CMK (cell line): ENCODE measurements around the gene ZDHHC24.
"Not testable (repeated sequence)": the region's sequence is repeated elsewhere in the genome, so short reads cannot be mapped to it uniquely, and the experiment has no call there.

ENCODE experiments used
- DNase-seq: peaks from one replicate; pipeline ENCODE4 v3.0.0-alpha.2; 2010; ENCODE audit warnings: low read depth

ZDHHC24 gene

GRCh38 chr11:66546368-66546965 lies 619 bp upstream of the ZDHHC24 start, which contains the start of gene ACTN3:
Gene ACTN3, plus strand, starts transcription at chr11:66546903. Its CDS starts 35 bp downstream, at chr11:66546938.
- DNase-seq, result no peak

GRCh38 chr11:66544952-66545351 lies 896 bp downstream of the ZDHHC24 start:
- DNase-seq, result not testable (repeated sequence)

- DNase-seq, result no peak
Observed at GRCh38 chr11:66543263-66544107, 2.4 kb downstream of the ZDHHC24 start.

GRCh38 chr11:66542362-66542761 lies 3.5 kb downstream of the ZDHHC24 start:
- no peak for DNase-seq

GRCh38 chr11:66541892-66542291 lies 4.0 kb downstream of the ZDHHC24 start:
- no peak for DNase-seq

- not testable (repeated sequence) for DNase-seq
Observed at GRCh38 chr11:66540598-66540997, 5.2 kb downstream of the ZDHHC24 start.

GRCh38 chr11:66539870-66540213 lies 6.0 kb downstream of the ZDHHC24 start:
- DNase-seq, result no peak

- no peak for DNase-seq
Observed at GRCh38 chr11:66539170-66539869, 6.5 kb downstream of the ZDHHC24 start.

GRCh38 chr11:66532784-66533183 lies 13.1 kb downstream of the ZDHHC24 start:
- no peak for DNase-seq

- DNase-seq, result no peak
Observed at GRCh38 chr11:66531841-66532240, 14.0 kb downstream of the ZDHHC24 start.

- DNase-seq, result no peak
Observed at GRCh38 chr11:66530927-66531709, 14.7 kb downstream of the ZDHHC24 start.

- DNase-seq, result no peak
Observed at GRCh38 chr11:66529655-66530054, 16.2 kb downstream of the ZDHHC24 start.

GRCh38 chr11:66529069-66529468 lies 16.8 kb downstream of the ZDHHC24 start:
- no peak for DNase-seq

- DNase-seq, result no peak
Observed at GRCh38 chr11:66524304-66525040, 21.4 kb downstream of the ZDHHC24 start.

GRCh38 chr11:66523611-66524010 lies 22.2 kb downstream of the ZDHHC24 start:
- no peak for DNase-seq

GRCh38 chr11:66510990-66511339 lies 34.9 kb downstream of the ZDHHC24 start:
- no peak for DNase-seq

GRCh38 chr11:66510271-66510989 lies 35.4 kb downstream of the ZDHHC24 start, which contains the start of gene BBS1:
Gene BBS1, plus strand, starts transcription at chr11:66510635. Its CDS starts 25 bp downstream, at chr11:66510660.
- DNase-seq, result peak; percentile 56

GRCh38 chr11:66509131-66509561 lies 36.7 kb downstream of the ZDHHC24 start:
- DNase-seq, result no peak

- DNase-seq, result no peak
Observed at GRCh38 chr11:66505276-66505816, 40.5 kb downstream of the ZDHHC24 start.

GRCh38 chr11:66498506-66498905 lies 47.3 kb downstream of the ZDHHC24 start:
- DNase-seq, result no peak
